ENCODE results near the gene MRGPRX2. TPM values are rescaled to one million over a fixed set of nuclear protein-coding genes. Genes with fewer than 3 reads are reported as not detected.

Gene MRGPRX2
- total and polyA plus RNA-seq, 9 of the 15 experiments (the other 6 are each of a cell fraction or from before 2014, with no cell fraction given): not detected

DNA sequence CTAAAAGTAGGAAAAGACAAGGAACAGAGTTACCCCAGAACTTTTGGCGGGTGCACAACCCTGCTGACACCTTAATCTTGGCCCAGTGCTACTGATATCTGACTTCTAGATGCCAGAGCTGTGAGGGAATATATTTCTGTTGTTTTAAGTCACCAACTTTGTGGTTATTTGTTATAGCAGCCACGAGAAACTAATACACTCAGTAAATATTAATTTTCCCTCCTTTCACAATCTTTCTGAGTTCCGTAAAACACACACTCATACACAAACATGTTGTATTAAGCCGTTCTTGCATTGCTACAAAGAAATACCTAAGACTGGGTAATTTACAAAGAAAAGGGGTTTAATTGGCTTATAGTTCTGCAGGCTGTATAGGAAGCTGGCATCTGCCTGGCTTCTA, 40.4 kb upstream of the MRGPRX2 start (continued):
- TF ChIP-seq, protein P1, sequence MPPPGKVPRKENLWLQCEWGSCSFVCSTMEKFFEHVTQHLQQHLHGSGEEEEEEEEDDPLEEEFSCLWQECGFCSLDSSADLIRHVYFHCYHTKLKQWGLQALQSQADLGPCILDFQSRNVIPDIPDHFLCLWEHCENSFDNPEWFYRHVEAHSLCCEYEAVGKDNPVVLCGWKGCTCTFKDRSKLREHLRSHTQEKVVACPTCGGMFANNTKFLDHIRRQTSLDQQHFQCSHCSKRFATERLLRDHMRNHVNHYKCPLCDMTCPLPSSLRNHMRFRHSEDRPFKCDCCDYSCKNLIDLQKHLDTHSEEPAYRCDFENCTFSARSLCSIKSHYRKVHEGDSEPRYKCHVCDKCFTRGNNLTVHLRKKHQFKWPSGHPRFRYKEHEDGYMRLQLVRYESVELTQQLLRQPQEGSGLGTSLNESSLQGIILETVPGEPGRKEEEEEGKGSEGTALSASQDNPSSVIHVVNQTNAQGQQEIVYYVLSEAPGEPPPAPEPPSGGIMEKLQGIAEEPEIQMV (tag; conservative IDR thresholded peaks at IDR 0.05; ENCODE audit: low read depth): no peak
- TF ChIP-seq MYC (IDR thresholded peaks at IDR 0.05; ENCODE audit: low read depth, low read length) (no peak), MYC (CRISPR knock-in tag; IDR thresholded peaks at IDR 0.05; ENCODE audit: borderline replicate concordance, low read depth) (no peak)

DNA sequence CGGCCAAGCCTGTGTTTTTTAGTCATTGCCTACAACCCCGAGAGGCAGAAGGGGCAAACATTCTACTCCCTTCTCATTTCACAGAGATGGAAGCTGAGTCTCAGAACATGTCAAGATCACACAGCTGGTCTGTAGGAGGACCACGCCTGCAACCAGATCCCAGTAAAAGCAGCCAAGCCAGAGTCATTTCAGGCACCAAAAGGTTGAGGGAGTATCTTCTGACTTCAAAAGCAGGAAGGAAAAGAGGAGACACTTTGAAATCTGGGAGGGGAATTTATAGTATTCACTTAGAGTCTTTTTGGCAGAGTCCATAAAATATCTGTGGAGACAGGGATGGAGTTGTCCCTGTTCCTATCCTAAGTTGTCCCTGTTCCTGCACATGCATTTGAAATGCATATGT, 38.6 kb upstream of the MRGPRX2 start:
- Histone ChIP-seq H3K36me3 (ENCODE audit: control insufficient read depth, insufficient read depth, low read length) (no peaks in the 10 kb centered on the region), H4K20me1 (replicated peaks; ENCODE audit: control insufficient read depth, insufficient read depth, low read length) (no peaks in the 10 kb centered on the region), H3K4me3 (no peak overlapping the region), H3K9me1 (ENCODE audit: control insufficient read depth, insufficient read depth, low read length) (no peaks in the 10 kb centered on the region), H3K9me3 (replicated peaks; ENCODE audit: control insufficient read depth, insufficient read depth, low read depth, low read length) (no peaks in the 10 kb centered on the region), H3K27me3 (ENCODE audit: control insufficient read depth in 2 of 2, insufficient read depth in 2 of 2, low read length in 2 of 2) (peaks cover 4 to 6% of the 10 kb centered on the region in 2 experiments; a peak in 2 of 5 replicates), H3K27ac (ENCODE audit: extremely low read depth, low read depth, low read length) (no peak overlapping the region), H2AFZ (ENCODE audit: low read depth, low read length) (no peak overlapping the region), H3K79me2 (ENCODE audit: control insufficient read depth, insufficient read depth, low read length) (no peaks in the 10 kb centered on the region), H3K4me2 (ENCODE audit: insufficient read depth, low read length) (no peak overlapping the region), H3K4me1 (replicated peaks in 1 of 2; ENCODE audit: control insufficient read depth in 2 of 2, insufficient read depth in 2 of 2, low read length in 2 of 2) (no peaks in the 10 kb centered on the region), H3K9ac (ENCODE audit: insufficient read depth in 1 of 2, low read depth in 2 of 2, low read length in 2 of 2) (no peak overlapping the region)
- ATAC-seq (no peak), FAIRE-seq (no peak), DNase-seq (ENCODE audit: extremely low read depth in 1 of 4, low spot score in 3 of 4) (no peak)
- in situ Hi-C loops (cut with MboI): no loop called here
- TF ChIP-seq ZNF785 (CRISPR knock-in tag; IDR thresholded peaks at IDR 0.05): no peak
- TF ChIP-seq, protein P2, sequence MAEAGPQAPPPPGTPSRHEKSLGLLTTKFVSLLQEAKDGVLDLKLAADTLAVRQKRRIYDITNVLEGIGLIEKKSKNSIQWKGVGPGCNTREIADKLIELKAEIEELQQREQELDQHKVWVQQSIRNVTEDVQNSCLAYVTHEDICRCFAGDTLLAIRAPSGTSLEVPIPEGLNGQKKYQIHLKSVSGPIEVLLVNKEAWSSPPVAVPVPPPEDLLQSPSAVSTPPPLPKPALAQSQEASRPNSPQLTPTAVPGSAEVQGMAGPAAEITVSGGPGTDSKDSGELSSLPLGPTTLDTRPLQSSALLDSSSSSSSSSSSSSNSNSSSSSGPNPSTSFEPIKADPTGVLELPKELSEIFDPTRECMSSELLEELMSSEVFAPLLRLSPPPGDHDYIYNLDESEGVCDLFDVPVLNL (CRISPR knock-in tag; IDR thresholded peaks at IDR 0.05; ENCODE audit: low read depth): no peak
- TF ChIP-seq, protein P3, sequence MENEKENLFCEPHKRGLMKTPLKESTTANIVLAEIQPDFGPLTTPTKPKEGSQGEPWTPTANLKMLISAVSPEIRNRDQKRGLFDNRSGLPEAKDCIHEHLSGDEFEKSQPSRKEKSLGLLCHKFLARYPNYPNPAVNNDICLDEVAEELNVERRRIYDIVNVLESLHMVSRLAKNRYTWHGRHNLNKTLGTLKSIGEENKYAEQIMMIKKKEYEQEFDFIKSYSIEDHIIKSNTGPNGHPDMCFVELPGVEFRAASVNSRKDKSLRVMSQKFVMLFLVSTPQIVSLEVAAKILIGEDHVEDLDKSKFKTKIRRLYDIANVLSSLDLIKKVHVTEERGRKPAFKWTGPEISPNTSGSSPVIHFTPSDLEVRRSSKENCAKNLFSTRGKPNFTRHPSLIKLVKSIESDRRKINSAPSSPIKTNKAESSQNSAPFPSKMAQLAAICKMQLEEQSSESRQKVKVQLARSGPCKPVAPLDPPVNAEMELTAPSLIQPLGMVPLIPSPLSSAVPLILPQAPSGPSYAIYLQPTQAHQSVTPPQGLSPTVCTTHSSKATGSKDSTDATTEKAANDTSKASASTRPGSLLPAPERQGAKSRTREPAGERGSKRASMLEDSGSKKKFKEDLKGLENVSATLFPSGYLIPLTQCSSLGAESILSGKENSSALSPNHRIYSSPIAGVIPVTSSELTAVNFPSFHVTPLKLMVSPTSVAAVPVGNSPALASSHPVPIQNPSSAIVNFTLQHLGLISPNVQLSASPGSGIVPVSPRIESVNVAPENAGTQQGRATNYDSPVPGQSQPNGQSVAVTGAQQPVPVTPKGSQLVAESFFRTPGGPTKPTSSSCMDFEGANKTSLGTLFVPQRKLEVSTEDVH (IDR thresholded peaks at IDR 0.05; ENCODE audit: low read depth, partially characterized antibody): no peak
- TF ChIP-seq HDAC3 (IDR thresholded peaks at IDR 0.05; ENCODE audit: borderline replicate concordance, partially characterized antibody): no peak
- ChIA-PET CTCF (ENCODE audit: low intra/inter-chr PET ratio) (interaction anchor here (0.9 kb wide), 1 partner anchor 465 kb away, joined by 3 read pairs; no protein-coding TSS in a partner anchor), POLR2A (interaction anchor here (0.6 kb wide), 1 partner anchor 1065 kb away, joined by 3 read pairs; no protein-coding TSS in a partner anchor)
- 4% methylated on average over 3 of the region's 3 CpGs for WGBS (ENCODE audit: insufficient coverage, low coverage, missing lambda C conversion rate)
- no TSS peak for BruUV-seq (replicated peaks)
- intact Hi-C loops (cut with micrococcal nuclease): no loop called here
